HUES48 (cell line): ENCODE measurements around the gene CD22.

Experiments used
- H3K27ac ChIP-seq: one replicate; pipeline ENCODE4 v1.7.0; 2013; ENCODE audit warnings: low read depth, low read length, inconsistent platforms
- H3K27me3 ChIP-seq: 2 replicates; pipeline ENCODE4 v1.6.1; 2013; ENCODE audit warnings: mild to moderate bottlenecking, low read length; ENCODE audit not compliant: control insufficient read depth, insufficient read depth
- H3K36me3 ChIP-seq: 2 replicates; pipeline ENCODE4 v1.6.1; 2013; ENCODE audit warnings: low read length; ENCODE audit not compliant: control insufficient read depth, insufficient read depth
- H3K4me1 ChIP-seq: 2 replicates; pipeline ENCODE4 v1.6.1; 2013; ENCODE audit warnings: mild to moderate bottlenecking, low read length; ENCODE audit not compliant: control insufficient read depth, insufficient read depth
- H3K4me3 ChIP-seq: 2 replicates; pipeline ENCODE4 v1.5.1; 2013; ENCODE audit warnings: mild to moderate bottlenecking, low read depth, low read length
- H3K9ac ChIP-seq: 2 replicates; pipeline ENCODE4 v1.6.1; 2013; ENCODE audit warnings: mild to moderate bottlenecking, low read depth, low read length, moderate library complexity
- H3K9me3 ChIP-seq: 2 replicates; pipeline ENCODE4 v1.6.1; 2013; ENCODE audit warnings: low read length; ENCODE audit not compliant: control insufficient read depth, insufficient read depth

Gene CD22

DNA sequence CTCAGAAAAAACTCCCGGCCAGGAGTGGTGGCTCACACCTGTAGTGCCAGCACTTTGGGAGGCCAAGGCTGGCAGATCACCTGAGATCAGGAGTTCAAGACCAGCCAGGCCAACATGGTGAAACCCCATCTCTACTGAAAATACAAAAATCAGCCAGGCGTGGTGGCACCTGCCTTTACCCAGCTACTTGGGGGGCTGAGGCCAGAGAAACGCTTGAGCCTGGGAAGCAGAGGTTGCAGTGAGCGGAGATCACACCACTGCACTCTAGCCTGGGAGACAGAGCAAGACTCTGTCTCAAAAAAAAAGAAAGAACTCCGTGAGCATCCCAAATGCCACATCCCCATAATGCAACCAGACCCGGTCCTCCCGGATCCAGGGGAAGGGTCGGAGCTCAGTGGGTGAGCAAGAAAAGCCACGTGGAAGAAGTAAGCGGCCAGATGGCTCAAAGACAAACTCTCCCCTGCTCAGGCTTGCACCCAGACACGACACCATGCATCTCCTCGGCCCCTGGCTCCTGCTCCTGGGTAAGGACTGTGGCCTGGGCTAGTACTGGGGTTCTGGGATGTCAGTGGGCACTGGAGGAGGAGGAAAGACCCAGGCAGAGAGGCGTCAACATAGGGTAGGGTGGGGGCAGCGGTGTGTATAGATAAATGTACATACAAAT, 2.7 kb downstream of the CD22 start:
- H3K27ac ChIP-seq, result no peak overlapping the region
- no peaks in the 10 kb centered on the region for H3K9me3 ChIP-seq
- no peaks in the 10 kb centered on the region for H3K4me1 ChIP-seq
- H3K36me3 ChIP-seq, result no peaks in the 10 kb centered on the region
- no peaks in the 10 kb centered on the region for H3K27me3 ChIP-seq
- H3K9ac ChIP-seq, result no peak overlapping the region
- H3K4me3 ChIP-seq, result no peak overlapping the region

DNA sequence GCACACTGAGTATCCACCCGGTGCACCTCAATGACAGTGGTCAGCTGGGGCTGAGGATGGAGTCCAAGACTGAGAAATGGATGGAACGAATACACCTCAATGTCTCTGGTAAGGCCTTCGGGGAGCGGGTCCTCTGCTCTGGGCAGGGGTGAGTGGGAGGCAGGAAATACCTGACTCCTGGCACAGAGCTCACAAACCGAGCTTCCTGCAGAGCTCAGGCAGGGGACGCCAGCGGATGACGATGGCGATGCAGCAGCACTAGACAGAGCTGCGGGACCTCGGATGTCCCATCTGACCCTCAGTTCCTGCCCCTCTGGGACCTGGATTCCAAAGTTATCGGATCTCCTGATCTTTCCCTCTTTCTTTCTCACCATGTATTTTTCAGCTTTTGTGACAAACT, 3.8 kb downstream of the CD22 start:
- Histone ChIP-seq H3K9ac (no peak overlapping the region), H3K36me3 (no peaks in the 10 kb centered on the region), H3K9me3 (no peaks in the 10 kb centered on the region), H3K4me3 (no peak overlapping the region), H3K27ac (no peak overlapping the region), H3K4me1 (no peaks in the 10 kb centered on the region), H3K27me3 (no peaks in the 10 kb centered on the region)

DNA sequence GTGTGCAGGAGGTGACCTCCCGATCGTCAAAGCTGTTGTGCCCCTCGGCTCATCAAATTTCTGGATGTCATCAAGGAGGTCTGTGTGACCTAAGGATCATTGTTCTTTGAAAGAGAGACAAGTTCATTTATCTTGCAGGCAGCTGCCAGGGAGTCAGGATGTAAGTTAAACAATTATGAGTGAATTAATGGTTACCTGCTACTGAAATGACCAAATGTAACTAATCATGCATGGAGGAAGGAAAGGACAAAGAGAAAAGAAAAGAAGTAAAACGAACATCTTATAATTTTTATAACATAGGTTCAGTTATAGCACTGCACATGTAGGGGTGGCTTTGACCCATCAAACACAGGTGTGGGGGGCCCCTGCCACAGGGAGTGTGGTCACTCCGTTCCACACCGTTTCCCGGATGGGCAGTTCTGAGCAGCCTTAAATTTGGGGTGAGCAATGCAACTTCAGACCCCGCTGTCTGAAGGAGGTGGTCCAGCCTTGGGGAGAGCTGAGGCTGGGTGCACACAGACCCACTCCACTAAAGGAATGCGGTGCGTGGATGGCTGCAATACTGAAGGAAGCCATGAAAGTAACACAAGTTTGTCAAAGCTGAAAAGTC, 5.3 kb downstream of the CD22 start:
- Histone ChIP-seq H3K4me3 (no peak overlapping the region), H3K36me3 (no peaks in the 10 kb centered on the region), H3K27me3 (no peaks in the 10 kb centered on the region), H3K4me1 (no peaks in the 10 kb centered on the region), H3K9ac (no peak overlapping the region), H3K9me3 (no peaks in the 10 kb centered on the region), H3K27ac (no peak overlapping the region)

DNA sequence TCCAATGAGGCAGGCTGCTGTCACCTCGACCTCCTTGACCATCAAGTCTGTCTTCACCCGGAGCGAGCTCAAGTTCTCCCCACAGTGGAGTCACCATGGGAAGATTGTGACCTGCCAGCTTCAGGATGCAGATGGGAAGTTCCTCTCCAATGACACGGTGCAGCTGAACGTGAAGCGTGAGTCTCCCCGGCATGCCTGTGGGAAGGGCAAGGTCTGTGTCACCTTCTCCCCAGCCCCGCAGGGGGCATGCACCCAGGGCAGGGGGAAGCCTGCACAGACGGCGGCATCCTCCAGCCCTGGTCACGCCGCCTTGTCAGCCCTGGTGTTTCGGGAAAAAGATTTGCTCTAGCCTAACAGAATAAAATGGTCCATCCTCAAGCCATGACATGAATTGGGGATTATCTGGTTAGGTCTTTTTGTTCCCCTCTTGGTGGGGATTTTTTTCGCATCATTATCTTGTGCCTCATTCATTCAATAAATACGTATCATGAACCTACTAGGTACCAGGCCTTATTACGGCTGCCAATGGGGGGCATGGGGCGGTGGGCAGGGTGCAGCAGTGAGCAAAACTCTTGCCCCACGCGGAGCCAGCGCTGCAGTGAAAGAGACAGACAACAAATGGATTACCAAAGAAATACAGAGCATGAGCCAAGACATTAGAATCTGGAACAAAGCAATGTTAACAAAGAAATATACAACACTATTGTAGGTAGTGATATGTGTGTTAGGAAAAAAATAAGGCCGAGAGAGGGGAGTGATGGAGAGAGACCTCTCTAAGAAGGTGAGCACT, 7.4 kb downstream of the CD22 start:
- no peaks in the 10 kb centered on the region for H3K9me3 ChIP-seq
- H3K36me3 ChIP-seq, result no peaks in the 10 kb centered on the region
- H3K27ac ChIP-seq, result no peak overlapping the region
- H3K4me3 ChIP-seq, result no peak overlapping the region
- H3K9ac ChIP-seq, result no peak overlapping the region
- H3K4me1 ChIP-seq, result no peaks in the 10 kb centered on the region
- no peaks in the 10 kb centered on the region for H3K27me3 ChIP-seq

DNA sequence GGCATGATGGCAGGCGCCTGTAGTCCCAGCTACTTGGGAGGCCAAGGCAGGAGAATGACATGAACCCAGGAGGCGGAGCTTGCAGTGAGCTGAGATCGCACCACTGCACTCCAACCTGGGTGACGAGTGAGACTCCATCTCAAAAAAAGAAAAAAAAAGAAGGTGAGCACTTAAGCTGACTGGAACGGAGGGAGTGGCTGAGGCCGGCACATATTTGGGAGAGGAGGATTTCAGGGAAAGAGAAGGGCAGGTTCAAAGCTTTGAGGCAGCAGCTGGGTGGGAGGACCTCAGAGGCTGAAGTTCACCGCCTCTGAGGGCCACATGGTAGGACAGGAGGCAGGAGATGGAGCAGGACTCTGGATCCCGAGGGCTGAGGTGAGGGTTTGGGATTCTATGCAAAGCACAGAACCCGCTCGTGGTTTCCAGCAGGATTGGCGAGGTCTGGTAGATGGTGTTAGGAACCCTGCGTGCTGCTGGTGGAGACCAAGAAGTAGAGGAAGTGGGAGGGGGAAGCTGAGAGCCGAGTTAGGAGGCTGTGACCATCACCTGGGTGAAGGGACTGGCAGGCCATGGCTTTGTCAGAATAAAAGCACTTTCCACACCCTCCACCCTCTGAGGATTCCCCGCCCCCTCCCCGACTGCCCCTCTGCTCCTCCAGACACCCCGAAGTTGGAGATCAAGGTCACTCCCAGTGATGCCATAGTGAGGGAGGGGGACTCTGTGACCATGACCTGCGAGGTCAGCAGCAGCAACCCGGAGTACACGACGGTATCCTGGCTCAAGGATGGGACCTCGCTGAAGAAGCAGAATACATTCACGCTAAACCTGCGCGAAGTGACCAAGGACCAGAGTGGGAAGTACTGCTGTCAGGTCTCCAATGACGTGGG, 8.4 kb downstream of the CD22 start:
- no peaks in the 10 kb centered on the region for H3K36me3 ChIP-seq
- H3K9ac ChIP-seq, result no peak overlapping the region
- H3K27me3 ChIP-seq, result no peaks in the 10 kb centered on the region

DNA sequence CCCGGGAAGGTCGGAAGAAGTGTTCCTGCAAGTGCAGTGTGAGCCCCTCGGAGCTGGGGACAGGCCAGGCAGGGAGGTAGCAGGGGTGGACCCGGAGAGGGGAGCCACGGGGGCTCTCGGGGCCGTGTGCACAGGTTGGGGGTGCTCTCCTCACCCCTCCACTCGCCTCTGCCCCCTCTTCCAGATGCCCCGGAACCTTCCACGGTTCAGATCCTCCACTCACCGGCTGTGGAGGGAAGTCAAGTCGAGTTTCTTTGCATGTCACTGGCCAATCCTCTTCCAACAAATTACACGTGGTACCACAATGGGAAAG, 9.0 kb downstream of the CD22 start:
- H3K27ac ChIP-seq, result no peak overlapping the region
- H3K4me3 ChIP-seq, result no peak overlapping the region
- no peak overlapping the region for H3K9ac ChIP-seq
- H3K4me1 ChIP-seq, result no peaks in the 10 kb centered on the region
- no peaks in the 10 kb centered on the region for H3K9me3 ChIP-seq
- no peaks in the 10 kb centered on the region for H3K36me3 ChIP-seq
- H3K27me3 ChIP-seq, result no peaks in the 10 kb centered on the region

More for the DNA sequence above, 8.4 kb downstream of the CD22 start:
- H3K9me3 ChIP-seq, result no peaks in the 10 kb centered on the region
- no peak overlapping the region for H3K4me3 ChIP-seq
- H3K27ac ChIP-seq, result no peak overlapping the region
- no peaks in the 10 kb centered on the region for H3K4me1 ChIP-seq

DNA sequence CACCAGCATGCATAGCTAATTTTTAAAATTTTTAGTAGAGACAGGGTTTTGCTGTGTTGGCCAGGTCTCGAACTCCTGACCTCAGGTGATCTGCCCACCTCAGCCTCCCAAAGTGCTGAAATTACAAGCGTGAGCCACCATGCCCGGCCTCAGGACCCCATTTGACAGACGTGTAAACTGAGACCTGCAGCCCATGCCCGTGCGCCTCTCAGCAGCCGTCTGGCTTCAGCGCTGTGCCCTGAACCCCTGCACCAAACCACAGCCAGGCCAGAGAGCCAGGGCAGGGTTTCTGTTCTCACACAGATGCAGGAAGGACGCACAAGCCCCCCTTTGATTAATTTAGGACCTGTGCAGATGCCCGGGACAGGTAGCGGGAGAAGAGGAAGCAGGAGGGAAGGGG, 11.4 kb downstream of the CD22 start:
- Histone ChIP-seq H3K9ac (no peak overlapping the region), H3K4me1 (no peaks in the 10 kb centered on the region), H3K27ac (no peak overlapping the region), H3K4me3 (no peak overlapping the region), H3K36me3 (no peaks in the 10 kb centered on the region), H3K9me3 (no peaks in the 10 kb centered on the region), H3K27me3 (no peaks in the 10 kb centered on the region)

DNA sequence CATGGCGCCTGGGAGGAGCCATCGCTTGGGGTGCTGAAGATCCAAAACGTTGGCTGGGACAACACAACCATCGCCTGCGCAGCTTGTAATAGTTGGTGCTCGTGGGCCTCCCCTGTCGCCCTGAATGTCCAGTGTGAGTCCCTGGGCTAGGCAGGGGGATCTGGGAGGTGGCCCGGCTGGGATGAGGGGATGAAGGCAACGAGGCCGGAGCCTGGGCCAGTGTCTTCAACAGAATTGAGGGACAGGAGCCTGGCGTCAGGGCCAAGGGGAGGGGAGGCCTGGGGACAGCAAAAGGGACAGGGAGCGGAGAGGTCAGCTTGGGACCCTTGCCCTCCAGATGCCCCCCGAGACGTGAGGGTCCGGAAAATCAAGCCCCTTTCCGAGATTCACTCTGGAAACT, 12.0 kb downstream of the CD22 start:
- Histone ChIP-seq H3K27me3 (no peaks in the 10 kb centered on the region), H3K27ac (no peak overlapping the region), H3K4me3 (no peak overlapping the region)

DNA sequence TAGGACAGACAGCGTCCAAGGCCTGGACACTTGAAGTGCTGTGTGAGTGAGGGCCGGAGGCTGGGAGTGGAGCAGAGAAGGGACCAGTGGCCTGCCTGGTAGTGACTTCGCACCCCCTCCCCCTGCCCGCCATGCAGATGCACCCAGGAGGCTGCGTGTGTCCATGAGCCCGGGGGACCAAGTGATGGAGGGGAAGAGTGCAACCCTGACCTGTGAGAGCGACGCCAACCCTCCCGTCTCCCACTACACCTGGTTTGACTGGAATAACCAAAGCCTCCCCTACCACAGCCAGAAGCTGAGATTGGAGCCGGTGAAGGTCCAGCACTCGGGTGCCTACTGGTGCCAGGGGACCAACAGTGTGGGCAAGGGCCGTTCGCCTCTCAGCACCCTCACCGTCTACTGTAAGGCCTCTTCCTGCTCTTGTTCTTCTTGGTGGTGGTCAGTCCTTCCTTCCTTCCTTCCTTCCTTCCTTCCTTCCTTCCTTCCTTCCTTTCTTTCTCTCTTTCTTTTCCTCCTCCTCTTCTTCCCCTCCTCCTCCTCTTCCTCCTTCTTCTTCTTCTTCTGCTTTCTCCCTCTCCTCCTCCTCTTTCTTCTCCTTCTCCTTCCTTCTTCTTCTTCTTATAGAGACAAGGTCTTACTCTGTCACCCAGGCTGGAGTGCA, 12.7 kb downstream of the CD22 start:
- no peaks in the 10 kb centered on the region for H3K27me3 ChIP-seq

More for the DNA sequence above, 12.0 kb downstream of the CD22 start:
- H3K4me1 ChIP-seq, result no peaks in the 10 kb centered on the region
- no peaks in the 10 kb centered on the region for H3K36me3 ChIP-seq
- no peak overlapping the region for H3K9ac ChIP-seq
- no peaks in the 10 kb centered on the region for H3K9me3 ChIP-seq

DNA sequence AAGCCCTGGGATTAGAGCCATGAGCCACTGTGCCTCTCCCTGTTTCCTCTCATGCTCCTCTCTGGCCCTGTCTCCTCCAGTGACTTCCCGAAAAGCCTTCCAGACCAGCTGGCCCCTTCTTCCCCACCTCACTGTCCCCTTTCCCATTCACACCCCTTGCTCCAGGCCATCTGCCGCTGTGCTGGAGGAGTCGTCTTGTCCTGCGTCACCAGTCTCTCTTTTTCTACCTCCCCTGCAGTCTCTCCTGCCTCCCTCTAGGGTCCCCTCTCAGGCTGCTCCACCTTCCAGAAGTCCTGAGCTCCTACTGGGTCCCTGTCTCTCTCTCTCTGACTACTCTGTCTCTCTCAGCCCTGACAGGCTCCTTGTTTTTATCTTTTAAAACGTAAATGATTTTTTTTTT, 13.4 kb downstream of the CD22 start:
- H3K4me1 ChIP-seq, result no peaks in the 10 kb centered on the region
- H3K4me3 ChIP-seq, result no peak overlapping the region
- no peaks in the 10 kb centered on the region for H3K9me3 ChIP-seq
- H3K9ac ChIP-seq, result no peak overlapping the region
- H3K36me3 ChIP-seq, result no peaks in the 10 kb centered on the region
- no peaks in the 10 kb centered on the region for H3K27me3 ChIP-seq
- no peak overlapping the region for H3K27ac ChIP-seq

More for the DNA sequence above, 12.7 kb downstream of the CD22 start:
- Histone ChIP-seq H3K4me3 (no peak overlapping the region), H3K36me3 (no peaks in the 10 kb centered on the region), H3K9me3 (no peaks in the 10 kb centered on the region), H3K27ac (no peak overlapping the region), H3K4me1 (no peaks in the 10 kb centered on the region), H3K9ac (no peak overlapping the region)
